ENCODE data around the gene IFNLR1.

DNA sequence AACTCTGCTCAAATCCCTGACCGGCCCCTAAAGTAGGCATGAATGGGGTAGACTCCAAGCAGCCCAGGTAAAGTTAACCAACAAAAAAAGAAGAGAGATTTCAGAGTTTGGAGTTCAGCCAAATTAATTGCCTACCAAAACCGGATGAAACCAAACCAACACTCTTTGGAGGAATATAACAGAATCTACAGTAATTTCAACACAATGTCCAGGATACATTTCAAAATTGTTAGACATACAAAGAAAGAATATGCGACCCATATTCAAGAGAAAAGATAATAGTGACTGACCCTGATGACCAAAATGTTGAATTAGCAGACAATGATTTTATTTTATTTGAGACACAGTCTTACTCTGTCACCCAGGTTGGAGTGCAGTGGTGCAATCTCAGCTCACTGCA, 56.7 kb downstream of the IFNLR1 start:
- TF ChIP-seq, protein P1, sequence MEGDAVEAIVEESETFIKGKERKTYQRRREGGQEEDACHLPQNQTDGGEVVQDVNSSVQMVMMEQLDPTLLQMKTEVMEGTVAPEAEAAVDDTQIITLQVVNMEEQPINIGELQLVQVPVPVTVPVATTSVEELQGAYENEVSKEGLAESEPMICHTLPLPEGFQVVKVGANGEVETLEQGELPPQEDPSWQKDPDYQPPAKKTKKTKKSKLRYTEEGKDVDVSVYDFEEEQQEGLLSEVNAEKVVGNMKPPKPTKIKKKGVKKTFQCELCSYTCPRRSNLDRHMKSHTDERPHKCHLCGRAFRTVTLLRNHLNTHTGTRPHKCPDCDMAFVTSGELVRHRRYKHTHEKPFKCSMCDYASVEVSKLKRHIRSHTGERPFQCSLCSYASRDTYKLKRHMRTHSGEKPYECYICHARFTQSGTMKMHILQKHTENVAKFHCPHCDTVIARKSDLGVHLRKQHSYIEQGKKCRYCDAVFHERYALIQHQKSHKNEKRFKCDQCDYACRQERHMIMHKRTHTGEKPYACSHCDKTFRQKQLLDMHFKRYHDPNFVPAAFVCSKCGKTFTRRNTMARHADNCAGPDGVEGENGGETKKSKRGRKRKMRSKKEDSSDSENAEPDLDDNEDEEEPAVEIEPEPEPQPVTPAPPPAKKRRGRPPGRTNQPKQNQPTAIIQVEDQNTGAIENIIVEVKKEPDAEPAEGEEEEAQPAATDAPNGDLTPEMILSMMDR (conservative IDR thresholded peaks at IDR 0.05; ENCODE audit: low read length): no peak
- no peak for TF ChIP-seq EZH2phosphoT487 (IDR thresholded peaks at IDR 0.05; ENCODE audit: borderline replicate concordance, low read depth, low read length)

Data from OCI-LY7 (cell line).